SK-N-SH treated with all-trans-retinoic acid at 6 μM for 48 hours (cell line): ENCODE data around the gene CSRNP2.

Experiments
- ATAC-seq: fragments of 200-7000 bp; cut with Tn5 transposase; 3 replicates; pipeline ENCODE4 v1.9.1; 2020; ENCODE audit warnings: mild to moderate bottlenecking, moderate library complexity
- ARNTL ChIP-seq: fragments of 450-650 bp; formaldehyde crosslinking; IDR thresholded peaks from 2 replicates; pipeline ENCODE4 v1.5.0; 2020; ENCODE audit warnings: low read depth, mild to moderate bottlenecking, moderate library complexity, borderline replicate concordance
- CREB5 ChIP-seq: fragments of 250-450 bp; sonication (Bioruptor Pico); IDR thresholded peaks from 2 replicates; pipeline ENCODE4 v1.5.1; 2020; ENCODE audit warnings: low read depth, mild to moderate bottlenecking, moderate library complexity
- CSRNP3 ChIP-seq: fragments of 250-450 bp; sonication (Bioruptor Pico); IDR thresholded peaks from 2 replicates; pipeline ENCODE4 v1.5.1; 2021; ENCODE audit warnings: mild to moderate bottlenecking, moderate library complexity
- ESRRG ChIP-seq: fragments of 250-450 bp; sonication (Bioruptor Pico); IDR thresholded peaks from 2 replicates; pipeline ENCODE4 v1.6.1; 2021; ENCODE audit warnings: mild to moderate bottlenecking
- OSR1 ChIP-seq: fragments of 250-450 bp; sonication (Bioruptor Pico); IDR thresholded peaks from 2 replicates; pipeline ENCODE4 v1.8.0; 2022; ENCODE audit warnings: moderate library complexity, mild to moderate bottlenecking, inconsistent platforms
- PATZ1 ChIP-seq: fragments of 250-450 bp; sonication (Bioruptor Pico); IDR thresholded peaks from 2 replicates; pipeline ENCODE4 v1.8.0; 2020; ENCODE audit warnings: mild to moderate bottlenecking, moderate library complexity, borderline replicate concordance
- TOX ChIP-seq: fragments of 250-450 bp; sonication (Bioruptor Pico); IDR thresholded peaks from 2 replicates; pipeline ENCODE4 v1.8.0; 2021; ENCODE audit warnings: mild to moderate bottlenecking, moderate library complexity, borderline replicate concordance
- TSHZ2 ChIP-seq: fragments of 250-450 bp; sonication (Bioruptor Pico); IDR thresholded peaks from 2 replicates; pipeline ENCODE4 v1.5.0; 2020; ENCODE audit warnings: mild to moderate bottlenecking, moderate library complexity
- ZC3H10 ChIP-seq: fragments of 250-450 bp; sonication (Bioruptor Pico); IDR thresholded peaks from 2 replicates; pipeline ENCODE4 v1.5.1; 2021; ENCODE audit warnings: mild to moderate bottlenecking, moderate library complexity
- ZFP3 ChIP-seq: fragments of 250-450 bp; sonication (Bioruptor Pico); IDR thresholded peaks from 2 replicates; pipeline ENCODE4 v1.5.0; 2020; ENCODE audit warnings: mild to moderate bottlenecking, moderate library complexity
- ZFP30 ChIP-seq: fragments of 450-650 bp; formaldehyde crosslinking; IDR thresholded peaks from 2 replicates; pipeline ENCODE4 v1.5.0; 2022; ENCODE audit warnings: mild to moderate bottlenecking, moderate library complexity
- ZNF565 ChIP-seq: fragments of 450-650 bp; formaldehyde crosslinking; conservative IDR thresholded peaks from 2 replicates; pipeline ENCODE4 v1.5.0; 2020; ENCODE audit warnings: low read depth, mild to moderate bottlenecking, moderate library complexity

CSRNP2 gene

GRCh38 chr12:51028126-51028812, 55.1 kb downstream of the CSRNP2 start (continued):
- TF ChIP-seq PATZ1 (CRISPR knock-in tag) (no peak), ZFP3 (no peak), CSRNP3 (CRISPR knock-in tag) (no peak), OSR1 (CRISPR knock-in tag) (no peak), TOX (CRISPR knock-in tag) (no peak), ZFP30 (CRISPR knock-in tag) (no peak)

- no peak for ATAC-seq
- TF ChIP-seq ZC3H10 (CRISPR knock-in tag): no peak
- no peak for TF ChIP-seq ESRRG
- no peak for TF ChIP-seq ZFP30 (CRISPR knock-in tag)
- TF ChIP-seq TSHZ2 (CRISPR knock-in tag): no peak
- TF ChIP-seq OSR1 (CRISPR knock-in tag): no peak
- TF ChIP-seq ARNTL (CRISPR knock-in tag): no peak
- TF ChIP-seq ZNF565 (CRISPR knock-in tag): no peak
- TF ChIP-seq ZFP3: no peak
- TF ChIP-seq CSRNP3 (CRISPR knock-in tag): no peak
Measured at GRCh38 chr12:51027342-51027835, 56.0 kb downstream of the CSRNP2 start.

- TF ChIP-seq TSHZ2 (CRISPR knock-in tag) (peak; percentile 35; the same call in 1 of the 2 replicates), OSR1 (CRISPR knock-in tag) (no peak)
- peak; percentile 97 for ATAC-seq
Measured at GRCh38 chr12:51025836-51026638, 57.4 kb downstream of the CSRNP2 start, which contains the start of gene SLC11A2. Gene SLC11A2 (minus strand): TSS chr12:51026384. CDS start chr12:51010728, 15,656 bp downstream.

- TF ChIP-seq CREB5 (CRISPR knock-in tag): no peak
- TF ChIP-seq, all 23 proteins: peak for 0
- peak; percentile 44; the same call in 2 of the 3 replicates for ATAC-seq
Measured at GRCh38 chr12:51025338-51025835, 58.0 kb downstream of the CSRNP2 start.
